ENCODE data around the gene TAS2R60.

DNA sequence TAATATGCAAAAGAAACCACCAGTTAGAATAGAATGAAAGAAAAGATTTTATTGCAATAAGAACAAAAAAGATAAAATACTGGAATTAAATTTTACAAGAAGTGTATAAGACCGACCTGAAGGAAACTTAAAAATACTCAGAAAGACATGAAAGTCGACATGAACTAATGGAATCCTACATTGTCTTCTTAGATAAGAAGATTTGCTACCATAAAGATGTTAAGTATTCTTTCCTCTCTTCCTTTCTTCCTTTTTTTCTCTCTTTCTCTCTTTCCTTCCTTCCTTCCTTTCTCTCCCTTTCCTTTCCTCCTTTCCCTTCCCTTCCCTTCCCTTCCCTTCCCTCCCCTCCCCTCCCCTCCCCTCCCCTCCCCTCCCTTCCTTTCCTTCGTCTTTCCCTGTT, 6.5 kb downstream of the TAS2R60 start:
- TF ChIP-seq, protein P1, sequence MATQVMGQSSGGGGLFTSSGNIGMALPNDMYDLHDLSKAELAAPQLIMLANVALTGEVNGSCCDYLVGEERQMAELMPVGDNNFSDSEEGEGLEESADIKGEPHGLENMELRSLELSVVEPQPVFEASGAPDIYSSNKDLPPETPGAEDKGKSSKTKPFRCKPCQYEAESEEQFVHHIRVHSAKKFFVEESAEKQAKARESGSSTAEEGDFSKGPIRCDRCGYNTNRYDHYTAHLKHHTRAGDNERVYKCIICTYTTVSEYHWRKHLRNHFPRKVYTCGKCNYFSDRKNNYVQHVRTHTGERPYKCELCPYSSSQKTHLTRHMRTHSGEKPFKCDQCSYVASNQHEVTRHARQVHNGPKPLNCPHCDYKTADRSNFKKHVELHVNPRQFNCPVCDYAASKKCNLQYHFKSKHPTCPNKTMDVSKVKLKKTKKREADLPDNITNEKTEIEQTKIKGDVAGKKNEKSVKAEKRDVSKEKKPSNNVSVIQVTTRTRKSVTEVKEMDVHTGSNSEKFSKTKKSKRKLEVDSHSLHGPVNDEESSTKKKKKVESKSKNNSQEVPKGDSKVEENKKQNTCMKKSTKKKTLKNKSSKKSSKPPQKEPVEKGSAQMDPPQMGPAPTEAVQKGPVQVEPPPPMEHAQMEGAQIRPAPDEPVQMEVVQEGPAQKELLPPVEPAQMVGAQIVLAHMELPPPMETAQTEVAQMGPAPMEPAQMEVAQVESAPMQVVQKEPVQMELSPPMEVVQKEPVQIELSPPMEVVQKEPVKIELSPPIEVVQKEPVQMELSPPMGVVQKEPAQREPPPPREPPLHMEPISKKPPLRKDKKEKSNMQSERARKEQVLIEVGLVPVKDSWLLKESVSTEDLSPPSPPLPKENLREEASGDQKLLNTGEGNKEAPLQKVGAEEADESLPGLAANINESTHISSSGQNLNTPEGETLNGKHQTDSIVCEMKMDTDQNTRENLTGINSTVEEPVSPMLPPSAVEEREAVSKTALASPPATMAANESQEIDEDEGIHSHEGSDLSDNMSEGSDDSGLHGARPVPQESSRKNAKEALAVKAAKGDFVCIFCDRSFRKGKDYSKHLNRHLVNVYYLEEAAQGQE (IDR thresholded peaks at IDR 0.05), result no peak
- TF ChIP-seq JUND (IDR thresholded peaks at IDR 0.05), result no peak
- TF ChIP-seq, protein P2, sequence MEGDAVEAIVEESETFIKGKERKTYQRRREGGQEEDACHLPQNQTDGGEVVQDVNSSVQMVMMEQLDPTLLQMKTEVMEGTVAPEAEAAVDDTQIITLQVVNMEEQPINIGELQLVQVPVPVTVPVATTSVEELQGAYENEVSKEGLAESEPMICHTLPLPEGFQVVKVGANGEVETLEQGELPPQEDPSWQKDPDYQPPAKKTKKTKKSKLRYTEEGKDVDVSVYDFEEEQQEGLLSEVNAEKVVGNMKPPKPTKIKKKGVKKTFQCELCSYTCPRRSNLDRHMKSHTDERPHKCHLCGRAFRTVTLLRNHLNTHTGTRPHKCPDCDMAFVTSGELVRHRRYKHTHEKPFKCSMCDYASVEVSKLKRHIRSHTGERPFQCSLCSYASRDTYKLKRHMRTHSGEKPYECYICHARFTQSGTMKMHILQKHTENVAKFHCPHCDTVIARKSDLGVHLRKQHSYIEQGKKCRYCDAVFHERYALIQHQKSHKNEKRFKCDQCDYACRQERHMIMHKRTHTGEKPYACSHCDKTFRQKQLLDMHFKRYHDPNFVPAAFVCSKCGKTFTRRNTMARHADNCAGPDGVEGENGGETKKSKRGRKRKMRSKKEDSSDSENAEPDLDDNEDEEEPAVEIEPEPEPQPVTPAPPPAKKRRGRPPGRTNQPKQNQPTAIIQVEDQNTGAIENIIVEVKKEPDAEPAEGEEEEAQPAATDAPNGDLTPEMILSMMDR (IDR thresholded peaks at IDR 0.05; ENCODE audit: low read depth, low read length, missing input control), result no peak
- TF ChIP-seq GABPA (IDR thresholded peaks at IDR 0.05 in 1 of 2, conservative IDR thresholded peaks at IDR 0.05 in 1 of 2), result no peak
- no peak for TF ChIP-seq TAF1 (conservative IDR thresholded peaks at IDR 0.05)
- TF ChIP-seq, protein P3, sequence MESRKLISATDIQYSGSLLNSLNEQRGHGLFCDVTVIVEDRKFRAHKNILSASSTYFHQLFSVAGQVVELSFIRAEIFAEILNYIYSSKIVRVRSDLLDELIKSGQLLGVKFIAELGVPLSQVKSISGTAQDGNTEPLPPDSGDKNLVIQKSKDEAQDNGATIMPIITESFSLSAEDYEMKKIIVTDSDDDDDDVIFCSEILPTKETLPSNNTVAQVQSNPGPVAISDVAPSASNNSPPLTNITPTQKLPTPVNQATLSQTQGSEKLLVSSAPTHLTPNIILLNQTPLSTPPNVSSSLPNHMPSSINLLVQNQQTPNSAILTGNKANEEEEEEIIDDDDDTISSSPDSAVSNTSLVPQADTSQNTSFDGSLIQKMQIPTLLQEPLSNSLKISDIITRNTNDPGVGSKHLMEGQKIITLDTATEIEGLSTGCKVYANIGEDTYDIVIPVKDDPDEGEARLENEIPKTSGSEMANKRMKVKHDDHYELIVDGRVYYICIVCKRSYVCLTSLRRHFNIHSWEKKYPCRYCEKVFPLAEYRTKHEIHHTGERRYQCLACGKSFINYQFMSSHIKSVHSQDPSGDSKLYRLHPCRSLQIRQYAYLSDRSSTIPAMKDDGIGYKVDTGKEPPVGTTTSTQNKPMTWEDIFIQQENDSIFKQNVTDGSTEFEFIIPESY (IDR thresholded peaks at IDR 0.05), result no peak
- TF ChIP-seq, protein P4, sequence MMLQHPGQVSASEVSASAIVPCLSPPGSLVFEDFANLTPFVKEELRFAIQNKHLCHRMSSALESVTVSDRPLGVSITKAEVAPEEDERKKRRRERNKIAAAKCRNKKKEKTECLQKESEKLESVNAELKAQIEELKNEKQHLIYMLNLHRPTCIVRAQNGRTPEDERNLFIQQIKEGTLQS (IDR thresholded peaks at IDR 0.05), result no peak
- TF ChIP-seq, protein P5, sequence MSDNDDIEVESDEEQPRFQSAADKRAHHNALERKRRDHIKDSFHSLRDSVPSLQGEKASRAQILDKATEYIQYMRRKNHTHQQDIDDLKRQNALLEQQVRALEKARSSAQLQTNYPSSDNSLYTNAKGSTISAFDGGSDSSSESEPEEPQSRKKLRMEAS (IDR thresholded peaks at IDR 0.05), result no peak
- no peak for TF ChIP-seq YY1 (IDR thresholded peaks at IDR 0.05)
- TF ChIP-seq SP1 (IDR thresholded peaks at IDR 0.05), result no peak
- TF ChIP-seq RXRA (IDR thresholded peaks at IDR 0.05), result no peak
- TF ChIP-seq EGR1 (IDR thresholded peaks at IDR 0.05; ENCODE audit: low read depth in 2 of 2), result no peak

Measured in liver (tissue), 3 donors.